ENCODE results near the gene HM13. TPM values are rescaled to one million over a fixed set of nuclear protein-coding genes. Genes with fewer than 3 reads are reported as not detected.

Gene HM13
- total and polyA plus RNA-seq, 2 experiments from 2014 or later: 126 to 150 TPM

- H3K79me2 ChIP-seq (replicated peaks; ENCODE audit: insufficient read depth): no peaks in the 10 kb centered on the region
- no peaks in the 10 kb centered on the region for H3K27me3 ChIP-seq (ENCODE audit: insufficient read depth)
- H3K9me2 ChIP-seq (ENCODE audit: insufficient read depth): no peaks in the 10 kb centered on the region; the same call in none of the 2 replicates
- H2AFZ ChIP-seq: no peak overlapping the region
- Mint-ChIP-seq H3K4me3 (no peak overlapping the region), H3K27me3 (ENCODE audit: insufficient read depth, low read depth, poor library complexity) (peaks cover 18% of the 10 kb centered on the region), H3K9me3 (peaks cover 3% of the 10 kb centered on the region; the same call in 1 of the 3 replicates), H3K4me1 (no peaks in the 10 kb centered on the region), H3K27ac (no peak overlapping the region), H3K36me3 (ENCODE audit: low read depth) (no peaks in the 10 kb centered on the region)
- H3K4me1 ChIP-seq (ENCODE audit: insufficient read depth): peaks cover 1% of the 10 kb centered on the region
- no peak overlapping the region for H3K27ac ChIP-seq (ENCODE audit: low read depth)
- DNase-seq (ENCODE audit: low spot score) (no peak), ATAC-seq (no peak)
- no peak overlapping the region for H3K4me2 ChIP-seq
- TF ChIP-seq STAT1 (IDR thresholded peaks at IDR 0.05; ENCODE audit: unreplicated experiment) (no peak), CREB1 (CRISPR knock-in tag; IDR thresholded peaks at IDR 0.05; ENCODE audit: low read depth) (no peak), ZNF114 (CRISPR knock-in tag; IDR thresholded peaks at IDR 0.05) (no peak), JUNB (IDR thresholded peaks at IDR 0.05; ENCODE audit: unreplicated experiment) (no peak), ZNF331 (CRISPR knock-in tag; IDR thresholded peaks at IDR 0.05; ENCODE audit: low read depth) (no peak), EZH2 (IDR thresholded peaks at IDR 0.05; ENCODE audit: low read depth, unreplicated experiment) (no peak), CTCF (conservative IDR thresholded peaks at IDR 0.05; ENCODE audit: low read depth in 2 of 2) (no peak), NANOG (IDR thresholded peaks at IDR 0.05; ENCODE audit: borderline replicate concordance) (no peak), ZNF462 (CRISPR knock-in tag; IDR thresholded peaks at IDR 0.05) (no peak), EZH2phosphoT487 (IDR thresholded peaks at IDR 0.05; ENCODE audit: unreplicated experiment) (no peak), POLR2AphosphoS5 (IDR thresholded peaks at IDR 0.05; ENCODE audit: low read depth) (no peak)
- TF ChIP-seq, protein P1, sequence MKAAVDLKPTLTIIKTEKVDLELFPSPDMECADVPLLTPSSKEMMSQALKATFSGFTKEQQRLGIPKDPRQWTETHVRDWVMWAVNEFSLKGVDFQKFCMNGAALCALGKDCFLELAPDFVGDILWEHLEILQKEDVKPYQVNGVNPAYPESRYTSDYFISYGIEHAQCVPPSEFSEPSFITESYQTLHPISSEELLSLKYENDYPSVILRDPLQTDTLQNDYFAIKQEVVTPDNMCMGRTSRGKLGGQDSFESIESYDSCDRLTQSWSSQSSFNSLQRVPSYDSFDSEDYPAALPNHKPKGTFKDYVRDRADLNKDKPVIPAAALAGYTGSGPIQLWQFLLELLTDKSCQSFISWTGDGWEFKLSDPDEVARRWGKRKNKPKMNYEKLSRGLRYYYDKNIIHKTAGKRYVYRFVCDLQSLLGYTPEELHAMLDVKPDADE (IDR thresholded peaks at IDR 0.05): no peak
- TF ChIP-seq, protein P2, sequence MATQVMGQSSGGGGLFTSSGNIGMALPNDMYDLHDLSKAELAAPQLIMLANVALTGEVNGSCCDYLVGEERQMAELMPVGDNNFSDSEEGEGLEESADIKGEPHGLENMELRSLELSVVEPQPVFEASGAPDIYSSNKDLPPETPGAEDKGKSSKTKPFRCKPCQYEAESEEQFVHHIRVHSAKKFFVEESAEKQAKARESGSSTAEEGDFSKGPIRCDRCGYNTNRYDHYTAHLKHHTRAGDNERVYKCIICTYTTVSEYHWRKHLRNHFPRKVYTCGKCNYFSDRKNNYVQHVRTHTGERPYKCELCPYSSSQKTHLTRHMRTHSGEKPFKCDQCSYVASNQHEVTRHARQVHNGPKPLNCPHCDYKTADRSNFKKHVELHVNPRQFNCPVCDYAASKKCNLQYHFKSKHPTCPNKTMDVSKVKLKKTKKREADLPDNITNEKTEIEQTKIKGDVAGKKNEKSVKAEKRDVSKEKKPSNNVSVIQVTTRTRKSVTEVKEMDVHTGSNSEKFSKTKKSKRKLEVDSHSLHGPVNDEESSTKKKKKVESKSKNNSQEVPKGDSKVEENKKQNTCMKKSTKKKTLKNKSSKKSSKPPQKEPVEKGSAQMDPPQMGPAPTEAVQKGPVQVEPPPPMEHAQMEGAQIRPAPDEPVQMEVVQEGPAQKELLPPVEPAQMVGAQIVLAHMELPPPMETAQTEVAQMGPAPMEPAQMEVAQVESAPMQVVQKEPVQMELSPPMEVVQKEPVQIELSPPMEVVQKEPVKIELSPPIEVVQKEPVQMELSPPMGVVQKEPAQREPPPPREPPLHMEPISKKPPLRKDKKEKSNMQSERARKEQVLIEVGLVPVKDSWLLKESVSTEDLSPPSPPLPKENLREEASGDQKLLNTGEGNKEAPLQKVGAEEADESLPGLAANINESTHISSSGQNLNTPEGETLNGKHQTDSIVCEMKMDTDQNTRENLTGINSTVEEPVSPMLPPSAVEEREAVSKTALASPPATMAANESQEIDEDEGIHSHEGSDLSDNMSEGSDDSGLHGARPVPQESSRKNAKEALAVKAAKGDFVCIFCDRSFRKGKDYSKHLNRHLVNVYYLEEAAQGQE (IDR thresholded peaks at IDR 0.05; ENCODE audit: unreplicated experiment): no peak
- H3K4me3 ChIP-seq: no peak overlapping the region
- H3K36me3 ChIP-seq (ENCODE audit: insufficient read depth): no peaks in the 10 kb centered on the region
- no peaks in the 10 kb centered on the region for H4K20me1 ChIP-seq (replicated peaks; ENCODE audit: insufficient read depth)
- peaks cover 19% of the 10 kb centered on the region; the same call in 1 of the 2 replicates for H3F3A ChIP-seq (replicated peaks; ENCODE audit: low read depth)
Observed at GRCh38 chr20:31617432-31618104, 103.3 kb downstream of the HM13 start.

Data from GM23338 (cell line).